Cardiac fibroblast (primary cell): Measurements from ENCODE around the gene MOV10L1.
"Not testable (repeated sequence)": the region's sequence is repeated elsewhere in the genome, so short reads cannot be mapped to it uniquely, and the experiment has no call there.

Experiments
- DNase-seq, 2 donors: peaks; one replicate each; pipeline versions ENCODE4 v3.0.0 to v3.0.0-alpha.2; 2010; ENCODE audit warnings: low read depth in 2 of 2
- H3K4me3 ChIP-seq, 2 donors: replicated peaks in 1 of 2; 1 replicate in 1 of 2; 2 replicates in 1 of 2; pipeline ENCODE4 v1.5.1; 2011; ENCODE audit warnings: low read depth in 2 of 2, low read length in 2 of 2, mild to moderate bottlenecking in 2 of 2, moderate library complexity in 1 of 2
- TF ChIP-seq, protein P1 (sequence below): IDR thresholded peaks from one replicate; pipeline ENCODE4 v1.5.1; 2011; ENCODE audit warnings: low read depth, mild to moderate bottlenecking, low read length, inconsistent platforms

MOV10L1 gene

DNA sequence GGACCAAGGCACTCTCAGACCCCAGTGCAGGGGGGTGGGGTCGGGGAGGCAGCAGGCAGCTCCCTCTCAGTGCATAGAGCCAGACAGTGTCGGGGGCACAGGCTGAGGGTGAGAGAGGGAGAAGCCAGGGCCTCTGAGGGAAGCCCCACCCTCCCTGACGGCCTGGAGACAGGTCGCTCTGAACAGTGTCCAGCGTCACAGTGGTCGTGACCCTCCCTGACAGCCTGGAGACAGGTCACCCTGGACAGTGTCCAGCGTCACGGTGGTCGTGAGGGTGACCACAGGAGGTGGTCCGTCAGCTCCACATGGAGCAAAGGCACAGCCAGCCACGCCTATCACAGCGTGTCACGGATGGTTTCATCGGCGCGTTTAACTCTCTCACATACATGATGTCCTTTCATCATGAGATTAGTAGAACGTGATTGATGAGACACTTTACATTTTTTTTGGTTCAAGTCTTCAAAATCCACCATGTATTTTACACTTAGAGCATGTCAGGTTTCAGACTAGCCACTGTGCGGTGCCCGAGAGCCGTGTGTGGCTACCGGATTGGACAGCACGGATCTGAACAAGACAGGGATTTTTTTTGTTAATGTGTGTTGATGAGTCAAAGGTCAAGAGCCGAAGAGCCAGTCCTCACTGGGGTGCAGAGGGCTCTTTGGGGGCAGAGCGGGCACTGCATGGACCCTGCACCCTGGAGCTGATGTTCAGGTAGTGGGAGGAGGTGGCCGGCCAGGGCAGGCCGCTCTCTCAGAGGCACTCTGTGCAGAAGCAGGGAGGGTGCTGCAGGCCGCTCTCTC lies 56.8 kb downstream of the MOV10L1 start:
- H3K4me3 ChIP-seq = no peak overlapping the region
- peak; percentile 82 to 84 for DNase-seq
- TF ChIP-seq, protein P1, sequence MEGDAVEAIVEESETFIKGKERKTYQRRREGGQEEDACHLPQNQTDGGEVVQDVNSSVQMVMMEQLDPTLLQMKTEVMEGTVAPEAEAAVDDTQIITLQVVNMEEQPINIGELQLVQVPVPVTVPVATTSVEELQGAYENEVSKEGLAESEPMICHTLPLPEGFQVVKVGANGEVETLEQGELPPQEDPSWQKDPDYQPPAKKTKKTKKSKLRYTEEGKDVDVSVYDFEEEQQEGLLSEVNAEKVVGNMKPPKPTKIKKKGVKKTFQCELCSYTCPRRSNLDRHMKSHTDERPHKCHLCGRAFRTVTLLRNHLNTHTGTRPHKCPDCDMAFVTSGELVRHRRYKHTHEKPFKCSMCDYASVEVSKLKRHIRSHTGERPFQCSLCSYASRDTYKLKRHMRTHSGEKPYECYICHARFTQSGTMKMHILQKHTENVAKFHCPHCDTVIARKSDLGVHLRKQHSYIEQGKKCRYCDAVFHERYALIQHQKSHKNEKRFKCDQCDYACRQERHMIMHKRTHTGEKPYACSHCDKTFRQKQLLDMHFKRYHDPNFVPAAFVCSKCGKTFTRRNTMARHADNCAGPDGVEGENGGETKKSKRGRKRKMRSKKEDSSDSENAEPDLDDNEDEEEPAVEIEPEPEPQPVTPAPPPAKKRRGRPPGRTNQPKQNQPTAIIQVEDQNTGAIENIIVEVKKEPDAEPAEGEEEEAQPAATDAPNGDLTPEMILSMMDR = peak; percentile 99

DNA sequence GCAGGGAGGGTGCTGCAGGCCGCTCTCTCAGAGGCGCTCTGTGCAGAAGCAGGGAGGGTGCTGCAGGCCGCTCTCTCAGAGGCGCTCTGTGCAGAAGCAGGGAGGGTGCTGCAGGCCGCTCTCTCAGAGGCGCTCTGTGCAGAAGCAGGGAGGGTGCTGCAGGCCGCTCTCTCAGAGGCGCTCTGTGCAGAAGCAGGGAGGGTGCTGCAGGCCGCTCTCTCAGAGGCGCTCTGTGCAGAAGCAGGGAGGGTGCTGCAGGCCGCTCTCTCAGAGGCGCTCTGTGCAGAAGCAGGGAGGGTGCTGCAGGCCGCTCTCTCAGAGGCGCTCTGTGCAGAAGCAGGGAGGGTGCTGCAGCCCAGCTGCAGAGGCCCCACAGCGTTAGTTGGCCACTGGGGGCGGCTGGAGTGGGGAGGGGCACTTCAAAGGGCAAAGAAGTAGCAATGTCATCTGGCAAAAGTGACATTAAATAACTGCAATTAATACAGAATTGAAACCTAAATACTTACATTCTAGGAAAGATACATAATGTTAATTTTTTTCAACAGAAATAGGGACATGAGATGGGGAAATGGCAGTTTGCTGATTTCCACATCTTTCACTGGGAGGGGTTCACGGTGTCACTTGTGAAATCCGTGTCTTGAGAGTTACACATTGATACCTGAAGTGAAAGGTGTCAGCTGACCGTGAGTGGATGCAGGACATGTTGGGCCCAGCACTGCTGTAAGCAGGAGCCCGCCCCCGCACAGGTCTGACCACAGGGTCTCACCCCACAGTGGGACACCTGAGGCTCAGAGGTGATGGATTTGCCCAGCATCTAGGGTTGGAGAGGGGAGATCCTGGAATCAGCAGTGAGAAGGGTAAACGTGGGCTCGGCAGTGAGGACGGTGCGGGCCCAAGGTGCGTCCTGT lies 57.7 kb downstream of the MOV10L1 start:
- DNase-seq, H3K4me3 ChIP-seq: not testable (repeated sequence)

DNA sequence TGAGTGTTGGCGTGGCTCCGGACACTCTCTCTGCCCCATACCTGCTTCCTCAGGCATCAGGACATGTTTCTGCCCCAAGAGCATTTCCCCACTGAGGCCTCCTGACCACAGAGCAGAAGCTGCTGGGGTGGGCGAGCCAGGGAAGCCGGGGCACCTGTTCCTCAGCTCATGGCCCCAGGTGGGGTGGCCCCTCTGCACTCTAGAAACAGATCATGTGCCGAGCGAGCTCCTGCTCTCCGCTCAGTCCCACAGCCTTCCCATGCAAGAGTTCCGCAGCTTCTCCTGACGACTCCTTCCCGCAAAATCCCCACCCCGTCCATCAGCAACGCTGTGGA lies 58.3 kb downstream of the MOV10L1 start:
- no peak for DNase-seq
- TF ChIP-seq, protein P1 = no peak
- no peak overlapping the region for H3K4me3 ChIP-seq

DNA sequence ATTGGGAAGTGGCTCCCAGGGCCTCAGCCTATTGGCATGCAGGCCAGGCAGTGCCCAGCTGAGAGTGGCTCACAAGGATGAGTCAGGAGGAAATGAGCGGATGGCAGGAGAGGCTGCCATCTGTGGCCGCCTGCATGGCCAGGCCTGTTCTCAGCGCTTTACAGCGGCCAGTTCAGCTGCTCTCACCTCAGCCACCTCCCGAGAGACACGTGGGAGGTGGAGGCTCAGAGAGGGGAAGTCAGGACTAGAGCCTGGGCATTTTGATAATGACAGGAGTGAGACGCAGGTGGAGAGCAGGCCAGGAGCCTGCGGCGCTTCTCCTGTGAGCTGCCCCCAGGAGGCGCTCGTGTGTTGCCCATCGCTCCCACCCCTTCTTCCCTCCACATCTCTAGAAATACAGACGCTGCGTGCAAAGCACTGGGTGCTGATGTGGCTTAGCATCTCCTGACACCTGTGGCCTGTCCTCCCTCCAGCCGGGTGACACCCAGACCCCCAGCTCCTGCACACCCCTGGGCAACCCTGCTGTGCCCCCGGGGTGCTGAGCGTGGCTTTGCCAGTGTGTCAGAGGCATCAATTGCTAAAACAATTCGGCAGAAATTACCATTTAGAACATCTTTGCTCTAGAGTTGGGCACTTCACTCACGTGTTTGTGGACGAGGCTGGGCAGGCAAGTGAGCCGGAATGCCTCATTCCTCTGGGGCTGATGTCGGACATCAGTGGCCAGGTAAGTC lies 59.4 kb downstream of the MOV10L1 start:
- H3K4me3 ChIP-seq = no peak overlapping the region
- peak; percentile 56 for DNase-seq
- TF ChIP-seq, protein P1 = peak; percentile 79

DNA sequence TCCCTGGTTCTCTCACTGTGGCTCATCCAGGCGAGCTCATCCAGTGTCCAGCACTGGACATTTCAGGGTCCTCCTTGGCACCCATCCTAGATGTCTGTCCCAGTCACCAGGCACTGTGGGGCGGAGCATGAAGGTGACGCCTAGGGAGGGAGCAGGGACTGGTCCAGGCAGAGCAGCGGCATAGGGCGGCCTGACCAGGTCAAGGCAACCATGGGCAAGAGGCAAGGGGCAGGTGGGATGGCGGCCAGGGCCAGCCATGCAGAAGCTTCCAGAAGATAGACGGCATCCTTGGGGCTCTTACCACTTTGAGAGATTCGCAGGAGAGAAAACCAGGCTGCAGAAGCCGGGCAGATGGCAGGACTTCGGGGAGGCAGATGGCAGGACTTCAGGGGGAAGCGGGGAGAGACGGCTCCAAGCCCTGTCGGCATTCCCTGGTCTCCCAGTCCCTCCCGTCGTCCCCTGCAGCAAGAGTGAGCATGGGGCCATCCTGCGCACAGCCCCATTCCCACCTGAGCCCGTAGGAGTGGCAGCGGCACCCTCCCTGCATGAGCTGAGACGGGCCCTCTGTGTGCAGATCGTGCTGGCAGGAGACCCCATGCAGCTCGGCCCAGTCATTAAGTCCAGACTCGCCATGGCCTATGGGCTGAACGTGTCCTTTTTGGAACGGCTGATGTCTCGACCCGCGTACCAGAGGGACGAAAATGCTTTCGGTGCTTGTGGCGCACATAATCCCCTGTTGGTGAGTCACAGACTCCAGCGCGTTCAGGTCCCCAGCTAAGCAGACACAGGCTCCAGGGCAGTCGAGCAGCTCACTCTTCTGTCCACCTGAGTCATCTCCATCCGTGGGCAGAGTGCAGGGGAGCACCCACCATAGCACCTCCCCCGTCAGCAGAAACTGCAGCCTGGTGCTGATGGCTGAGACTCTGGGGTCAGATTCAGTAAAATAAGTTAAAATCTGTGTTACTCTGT lies 60.6 kb downstream of the MOV10L1 start:
- H3K4me3 ChIP-seq = no peak overlapping the region
- DNase-seq = no peak
- TF ChIP-seq, protein P1 = no peak

DNA sequence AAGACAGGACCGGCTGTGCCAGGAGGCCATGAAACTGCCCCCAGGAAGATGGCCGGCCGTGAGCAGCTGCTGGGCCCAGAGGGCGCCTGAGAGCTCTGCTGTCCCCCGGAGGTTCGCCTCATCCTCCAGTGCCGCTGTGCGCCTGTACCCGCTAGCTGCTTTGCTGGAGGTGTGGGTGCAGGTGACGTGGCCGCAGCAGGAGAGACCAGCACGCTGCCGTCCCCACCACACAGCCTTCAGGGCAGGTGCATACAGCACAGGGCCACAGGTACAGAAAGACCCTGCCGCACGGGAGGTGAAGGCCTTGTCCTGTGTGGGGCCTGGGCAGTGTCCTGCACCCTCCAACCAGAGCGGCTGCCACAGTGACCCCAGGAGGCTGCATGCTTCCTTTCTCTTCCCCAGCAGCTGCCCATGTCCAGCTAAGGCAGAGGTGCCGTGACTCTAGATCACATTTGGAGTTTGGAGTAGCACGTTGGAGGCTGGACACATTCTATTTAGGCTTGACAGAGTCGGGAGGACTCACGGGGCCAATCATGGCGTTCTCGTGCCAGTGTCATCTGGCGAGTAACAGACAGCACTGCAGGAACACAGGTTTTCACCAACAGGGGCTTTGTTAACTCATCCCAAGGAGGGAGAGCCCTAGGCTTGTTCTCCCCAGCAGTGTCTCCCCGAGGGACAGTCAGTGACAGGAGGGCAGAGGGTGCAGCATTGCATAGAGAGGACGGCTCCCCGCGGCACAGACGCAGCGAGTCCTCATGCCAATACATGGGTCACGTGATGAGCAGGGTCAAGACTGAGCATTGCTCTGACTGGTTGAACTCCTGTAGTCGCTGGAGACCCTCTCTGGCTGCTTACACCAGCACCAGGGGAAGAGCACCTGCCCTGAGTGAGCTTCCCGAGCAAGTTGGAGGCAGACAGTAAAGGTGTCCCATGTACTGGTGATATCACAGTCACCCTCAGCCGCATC lies 62.0 kb downstream of the MOV10L1 start:
- TF ChIP-seq, protein P1 = no peak
- no peak for DNase-seq
- H3K4me3 ChIP-seq = no peak overlapping the region
